Pons (tissue), 1 donor: ENCODE data around the gene NCOR2.

Experiments used
- DNase-seq: peaks from one replicate; pipeline ENCODE4 v3.0.0-alpha.2; 2016; ENCODE audit warnings: low spot score

Gene NCOR2

DNA sequence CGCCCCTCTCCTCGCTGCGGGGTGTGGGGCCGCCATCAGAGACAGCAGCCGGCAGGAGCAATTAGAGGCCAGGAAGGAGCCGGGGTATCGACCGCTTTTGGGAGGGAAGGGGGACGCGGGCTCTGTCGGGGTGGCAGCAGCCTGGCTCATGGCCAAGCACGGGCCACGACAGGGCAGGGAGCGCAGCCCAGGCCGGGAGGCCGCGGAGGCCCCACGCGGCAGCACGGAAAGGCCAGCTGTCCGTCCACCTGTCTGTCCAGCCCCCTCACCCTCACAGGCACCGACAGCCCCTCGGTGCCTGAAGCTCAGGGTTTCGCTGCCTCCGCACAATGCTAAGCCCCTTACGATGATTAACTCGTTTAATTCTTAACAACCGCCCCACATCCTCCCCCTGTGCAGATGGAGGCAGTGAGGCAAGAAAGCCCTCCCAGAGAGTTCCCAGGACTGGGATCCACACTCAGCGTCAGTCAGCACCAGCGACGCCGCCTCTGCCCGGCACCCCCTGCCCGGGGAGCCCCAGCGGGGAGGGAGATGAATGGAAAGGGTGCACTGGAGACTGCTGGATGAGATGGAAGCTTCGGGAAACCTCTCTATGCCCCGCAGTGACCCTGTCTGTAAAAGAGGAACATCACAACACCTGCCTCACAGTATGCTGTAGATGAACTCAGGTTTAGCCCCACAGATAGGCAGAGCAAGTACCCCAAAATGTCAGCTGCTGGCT lies 23.7 kb downstream of the NCOR2 start:
- DNase-seq = no peak

DNA sequence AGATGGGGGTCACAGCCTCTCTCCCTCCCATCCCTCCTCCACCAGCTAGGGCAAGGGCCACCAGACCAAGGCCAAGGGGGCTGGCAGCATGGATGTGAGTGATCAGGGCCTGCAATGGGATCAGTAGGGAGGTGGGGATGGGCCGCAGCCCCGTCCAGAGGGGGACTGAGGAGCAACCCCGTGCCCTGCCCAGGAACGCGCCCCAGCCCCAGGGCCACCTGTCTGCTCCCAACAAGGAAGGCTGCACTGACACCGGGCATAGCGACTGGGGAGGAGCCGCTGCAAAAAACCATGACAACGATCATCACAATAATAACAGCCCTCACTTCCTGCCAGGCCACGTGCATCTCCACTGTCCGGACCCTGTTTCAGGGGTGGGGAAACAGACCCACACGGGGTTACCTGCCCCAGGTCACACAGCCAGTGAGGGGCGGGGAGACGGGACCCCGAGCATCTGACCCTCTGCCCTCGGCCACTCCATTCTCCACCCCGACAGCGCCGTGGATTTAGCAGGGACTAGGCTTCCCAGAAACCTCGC lies 24.3 kb downstream of the NCOR2 start:
- DNase-seq = no peak

DNA sequence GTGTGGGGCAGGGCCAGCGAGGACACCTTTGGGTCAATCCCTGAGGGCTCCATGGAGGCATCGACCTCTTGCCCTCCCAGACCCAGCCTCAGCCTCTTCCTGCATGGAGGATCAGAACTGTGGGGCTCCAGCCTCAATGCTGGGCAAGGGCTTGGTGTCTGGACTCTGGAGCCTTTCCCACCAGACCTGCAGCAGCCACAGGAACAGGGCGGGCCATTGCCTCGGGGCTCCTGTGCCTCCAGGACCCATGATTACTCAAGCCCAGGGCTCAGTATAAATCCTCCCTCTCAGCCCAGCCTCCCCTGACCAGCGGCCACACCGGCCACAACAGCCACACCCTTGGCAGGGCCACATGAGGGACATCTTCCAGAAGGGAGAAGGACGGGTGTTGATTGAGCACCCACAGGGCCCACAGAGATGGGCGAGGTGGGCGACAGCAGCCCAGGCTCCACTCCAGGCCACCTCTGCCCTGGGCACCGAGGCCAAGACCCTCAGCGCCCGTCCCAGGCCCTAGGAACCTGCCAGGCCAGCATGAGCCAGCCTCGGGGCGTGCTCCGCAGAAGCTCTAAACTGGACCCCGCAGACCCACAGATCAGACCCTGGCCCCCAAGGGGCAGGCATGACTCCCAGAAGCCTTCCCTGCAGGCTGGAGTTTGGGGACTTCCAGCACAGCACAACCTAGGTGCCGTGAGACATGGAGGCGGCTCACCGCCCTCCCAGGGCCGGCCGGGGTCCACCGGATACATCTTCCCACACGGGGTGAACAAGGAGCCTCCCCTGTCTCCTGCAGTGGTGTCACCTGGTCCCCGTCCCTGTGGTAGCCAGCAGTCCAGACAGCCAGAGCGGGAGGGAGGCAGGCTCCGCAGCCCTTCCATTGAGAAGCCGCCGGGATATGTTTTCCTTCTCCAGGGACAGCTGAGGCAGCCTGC lies 25.1 kb downstream of the NCOR2 start:
- DNase-seq = no peak

DNA sequence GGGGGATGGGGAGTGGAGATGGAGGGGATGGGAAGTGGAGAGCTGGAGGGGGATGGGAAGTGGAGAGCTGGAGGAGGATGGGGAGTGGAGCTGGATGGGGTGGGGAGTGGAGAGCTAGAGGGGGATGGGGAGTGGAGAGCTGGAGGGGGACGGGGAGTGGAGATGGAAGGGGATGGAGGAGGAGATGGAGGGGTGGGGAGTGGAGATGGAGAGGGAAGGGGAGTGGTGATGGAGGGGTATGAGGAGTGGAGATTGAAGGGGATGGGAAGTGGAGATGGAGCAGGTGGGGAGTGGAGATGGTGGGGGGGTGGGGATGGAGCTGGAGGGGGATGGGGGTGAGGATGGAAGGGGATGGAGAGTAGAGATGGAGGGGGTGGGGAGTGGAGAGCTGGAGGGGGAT lies 26.1 kb downstream of the NCOR2 start:
- no peak for DNase-seq

DNA sequence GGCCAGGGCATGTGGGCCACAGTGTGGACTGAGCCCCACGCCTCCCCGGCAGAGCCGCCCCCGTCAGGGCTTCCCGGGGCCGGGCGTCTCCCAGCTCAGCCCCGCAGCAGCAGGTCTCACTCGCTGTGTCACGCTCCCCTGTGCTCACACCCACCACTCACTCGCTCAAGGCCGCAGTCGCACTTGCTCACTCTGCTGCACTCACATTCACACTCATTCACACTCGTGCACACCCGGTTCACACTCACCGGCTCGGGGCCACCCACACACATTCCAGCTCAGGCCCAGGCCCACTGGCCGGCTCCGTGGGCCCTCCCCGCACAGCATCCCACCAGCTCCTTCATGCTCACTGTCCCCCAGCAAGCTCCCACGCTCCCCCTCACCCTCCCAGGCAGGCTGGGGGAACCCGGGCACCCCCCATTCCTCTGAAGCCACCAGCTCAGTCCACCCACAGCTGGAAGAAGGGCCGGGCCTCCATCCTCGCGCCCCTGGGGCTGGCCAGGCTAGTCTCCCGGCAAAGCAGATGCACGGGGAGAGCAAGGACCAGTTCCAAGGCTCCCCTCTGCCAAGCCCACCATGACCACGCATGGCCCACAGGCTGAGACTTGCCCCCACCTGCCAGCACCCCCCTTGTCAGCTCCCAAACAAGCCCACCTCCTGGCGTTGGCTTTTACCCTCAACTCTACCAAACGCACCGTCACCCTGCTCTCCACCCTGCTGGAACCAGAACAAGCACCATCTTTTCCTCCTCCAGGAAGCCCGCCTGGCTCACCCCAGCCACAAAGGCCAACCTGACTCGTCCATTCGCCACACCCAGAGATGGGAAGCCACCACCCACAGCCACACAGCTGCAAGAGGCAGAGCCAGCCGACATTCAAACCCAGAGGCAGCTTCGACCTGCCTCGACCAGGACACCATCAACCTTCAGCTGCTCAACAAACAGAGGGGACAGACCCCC lies 28.0 kb downstream of the NCOR2 start:
- DNase-seq = no peak

DNA sequence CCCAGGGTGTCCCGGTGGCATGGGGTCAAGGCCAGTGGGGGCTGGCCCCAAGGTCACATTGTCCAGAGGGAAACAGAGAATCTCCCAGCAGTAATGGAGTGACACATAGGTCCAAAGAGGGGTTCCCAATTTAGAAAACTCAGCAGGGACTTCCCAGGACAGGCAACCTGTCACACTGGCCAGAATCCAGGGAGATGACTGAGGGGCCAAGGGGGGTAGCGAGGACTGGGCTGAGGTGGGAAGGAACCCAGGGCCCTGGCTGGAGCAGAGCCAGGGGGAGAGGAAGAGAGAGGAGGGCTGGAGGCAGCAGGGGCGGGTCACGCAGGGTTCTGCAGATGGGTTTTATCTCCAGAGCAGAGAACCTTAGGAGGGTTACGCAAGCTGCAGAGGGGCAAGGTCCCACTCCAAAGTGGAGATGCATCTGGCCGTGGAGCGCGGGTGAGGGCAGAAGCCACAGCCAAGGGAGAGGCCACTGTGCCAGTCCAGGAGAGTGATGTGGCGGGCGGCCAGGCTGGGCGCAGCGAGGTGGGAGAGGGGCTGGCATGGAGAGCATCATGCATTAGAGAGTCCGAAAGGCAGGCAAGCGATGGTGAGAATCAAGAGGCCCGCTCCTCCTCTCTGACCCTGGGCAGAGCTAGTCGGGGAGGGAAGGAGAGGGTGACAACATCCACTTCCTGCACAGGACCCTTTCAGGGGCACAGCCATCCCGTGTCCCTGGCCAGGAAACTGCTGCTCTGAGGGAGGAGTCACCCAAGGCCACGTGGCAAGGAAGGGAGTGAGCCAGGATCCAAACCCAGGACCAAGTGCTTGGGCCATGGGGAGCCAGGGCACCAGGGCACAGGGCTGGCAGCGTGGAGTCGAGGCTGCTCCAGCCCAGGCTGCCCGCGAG lies 29.0 kb downstream of the NCOR2 start:
- DNase-seq = no peak

DNA sequence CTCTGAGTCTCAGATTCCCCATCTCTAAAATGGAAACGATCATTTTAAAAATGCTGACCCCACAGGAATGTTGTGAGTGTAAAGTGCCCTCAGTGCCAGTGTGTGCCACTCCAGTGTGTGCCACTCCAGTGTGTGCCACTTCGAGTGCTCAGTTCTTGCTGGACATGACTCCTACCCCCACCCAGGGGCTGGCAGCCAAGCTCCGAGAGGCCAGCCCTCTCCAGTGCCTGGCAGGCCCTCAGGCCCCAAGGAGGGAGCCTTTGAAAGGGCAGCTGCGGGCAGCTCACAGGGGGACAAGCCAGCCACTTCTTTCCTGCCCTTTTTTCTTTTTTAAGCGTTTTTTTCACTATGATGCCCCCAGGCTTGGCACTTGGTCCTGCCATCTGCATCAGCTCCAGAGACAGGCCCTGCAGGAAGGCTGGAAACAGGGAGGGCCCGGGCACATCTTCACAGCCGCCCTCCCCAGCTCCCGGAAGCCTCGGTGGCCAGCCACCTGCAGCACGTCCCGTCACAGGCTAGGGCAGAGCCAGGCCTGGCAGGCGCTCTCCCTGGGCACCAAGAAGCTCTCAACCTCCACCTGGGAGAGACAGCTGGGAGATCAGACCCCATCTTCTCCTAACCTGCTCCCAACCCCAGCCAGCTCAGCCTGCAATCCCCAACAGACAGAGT lies 29.8 kb downstream of the NCOR2 start:
- peak; percentile 86 for DNase-seq

DNA sequence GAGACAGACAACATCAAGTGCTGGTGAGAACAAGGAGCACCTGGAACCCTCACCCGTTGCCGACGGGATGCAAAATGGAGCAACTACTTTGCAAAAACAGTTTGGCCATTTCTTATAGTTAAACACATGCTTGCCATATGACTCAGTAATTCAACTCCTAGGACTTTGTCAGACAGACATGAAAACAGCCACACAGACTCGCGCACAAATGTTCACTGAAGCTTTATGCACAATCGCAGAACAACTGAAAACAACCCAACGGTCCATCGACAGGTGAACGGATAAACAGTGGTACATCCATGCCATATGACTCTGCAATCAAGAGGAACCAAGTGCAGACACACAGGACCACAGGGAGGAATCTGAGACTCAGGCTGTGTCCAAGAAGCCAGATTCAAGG lies 30.8 kb downstream of the NCOR2 start:
- DNase-seq = no peak

DNA sequence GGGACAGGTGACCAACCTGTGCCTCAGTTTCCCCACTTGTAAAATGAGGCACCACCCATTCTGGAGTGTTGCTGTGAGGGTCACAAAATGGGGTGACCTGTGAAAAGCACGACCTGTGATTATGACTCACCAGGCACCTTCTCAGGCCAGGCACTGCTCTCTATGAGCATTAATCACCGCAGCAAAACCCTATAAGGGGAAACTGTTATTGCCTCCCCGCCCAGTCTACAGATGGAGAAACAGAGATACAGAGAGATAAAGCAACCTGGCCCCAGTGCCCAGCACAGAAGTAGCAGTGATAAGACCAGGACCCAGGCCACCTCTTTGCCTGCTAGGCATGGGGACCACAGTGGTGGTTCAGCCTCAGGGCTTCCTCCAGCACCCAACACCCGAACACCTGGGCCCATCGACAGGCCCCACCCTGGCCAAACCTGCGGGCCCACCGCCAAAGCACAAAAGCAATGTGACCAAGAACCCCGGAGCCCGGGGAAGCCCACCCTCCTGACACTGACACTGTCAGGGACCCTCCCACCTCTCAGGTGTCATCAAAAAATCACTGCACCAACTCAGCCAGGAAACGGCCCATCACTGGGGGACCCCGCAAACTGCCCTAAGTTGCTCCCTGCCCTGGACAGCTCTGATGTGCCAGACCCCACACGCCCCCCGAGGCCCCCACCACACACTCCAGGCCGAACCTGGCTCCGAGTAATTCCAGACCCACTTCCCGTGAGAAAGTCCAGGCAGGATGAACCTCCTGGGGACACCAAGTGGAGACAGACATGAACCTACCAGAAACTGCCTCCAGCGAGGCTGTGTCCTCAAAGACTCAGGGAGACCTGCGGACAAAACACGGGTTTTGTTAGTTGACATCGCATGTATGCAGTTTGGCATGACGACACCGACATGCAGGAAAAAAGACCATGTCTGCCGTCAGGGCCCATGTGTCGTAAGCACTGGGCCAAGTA lies 32.4 kb downstream of the NCOR2 start:
- no peak for DNase-seq

DNA sequence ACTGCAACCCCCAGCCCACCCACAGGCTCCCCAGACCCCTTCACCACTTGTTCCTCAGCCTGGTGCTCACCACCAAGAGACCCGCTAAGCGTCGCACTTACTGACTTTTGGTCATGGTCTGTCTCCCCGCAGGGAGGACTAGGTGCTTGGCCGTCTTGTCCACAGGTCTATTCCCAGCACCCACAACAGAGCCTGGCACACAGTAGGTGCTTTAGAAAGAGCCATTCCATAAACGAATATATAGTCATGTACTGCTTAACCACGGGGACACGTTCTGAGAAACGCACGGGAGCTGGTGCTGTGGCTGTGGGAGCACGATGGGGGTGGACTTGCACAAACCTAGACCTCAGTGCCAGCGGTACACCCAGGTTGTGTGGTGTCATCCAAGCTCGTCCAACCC lies 34.0 kb downstream of the NCOR2 start:
- DNase-seq = no peak

DNA sequence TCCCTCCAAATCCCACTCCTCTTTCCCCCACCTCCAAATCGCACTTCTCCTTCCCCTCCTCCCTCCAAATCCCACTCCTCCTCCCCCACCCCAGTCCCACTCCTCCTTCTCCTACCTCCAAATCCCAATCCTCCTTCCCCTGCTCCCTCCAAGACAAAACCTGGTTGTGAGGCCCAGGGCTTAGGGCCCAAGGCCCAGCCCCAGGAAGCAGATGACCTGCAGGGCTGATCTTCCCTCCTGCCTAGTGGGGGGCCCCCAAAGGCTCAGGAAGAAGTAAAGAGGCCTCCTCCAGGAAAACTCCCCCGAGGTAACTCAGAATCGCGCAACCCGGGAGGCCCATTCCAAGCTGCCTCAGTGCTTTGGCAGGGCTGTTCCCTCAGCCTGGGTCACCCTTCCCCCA lies 34.4 kb downstream of the NCOR2 start:
- no peak for DNase-seq

DNA sequence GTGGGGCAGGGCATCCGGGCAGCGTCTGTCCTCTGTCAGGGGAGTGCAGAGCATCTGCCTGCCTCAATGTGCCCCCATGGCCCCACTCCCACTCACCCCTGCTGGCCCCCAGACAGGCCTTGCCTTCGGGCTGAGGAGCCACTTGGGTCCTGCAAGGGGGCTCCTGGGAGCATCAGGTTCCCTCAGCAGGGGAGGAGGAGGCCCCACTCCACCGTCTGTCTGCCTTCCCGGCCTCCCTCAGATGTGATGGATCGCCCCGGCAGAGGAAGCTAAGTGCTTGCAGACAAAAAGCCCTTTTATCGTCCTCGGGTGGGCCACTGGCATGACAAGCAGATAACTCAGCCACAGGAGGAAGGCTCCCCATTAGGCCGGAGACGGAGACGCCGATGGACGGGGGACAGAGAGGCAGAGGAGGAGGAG lies 35.1 kb downstream of the NCOR2 start:
- no peak for DNase-seq

DNA sequence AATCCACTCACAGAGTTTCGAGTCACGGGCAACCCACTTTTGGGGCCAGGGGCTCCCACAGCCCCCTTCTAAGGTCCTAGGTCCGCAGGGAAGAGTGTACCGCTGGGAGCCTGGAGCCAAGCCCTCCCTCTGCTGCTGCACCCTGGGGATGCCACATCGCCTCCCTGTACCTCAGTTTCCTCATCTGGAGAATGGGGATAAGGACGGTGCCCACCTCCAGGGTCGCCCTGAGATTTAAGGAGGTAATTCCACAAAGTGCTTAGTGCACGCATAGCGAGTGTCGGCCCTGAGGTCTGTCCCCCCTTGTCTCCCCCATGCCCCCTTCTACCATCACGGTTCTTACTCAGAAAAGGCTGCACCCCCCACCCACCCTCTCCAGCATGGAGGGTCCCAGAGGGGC lies 35.5 kb downstream of the NCOR2 start:
- no peak for DNase-seq

DNA sequence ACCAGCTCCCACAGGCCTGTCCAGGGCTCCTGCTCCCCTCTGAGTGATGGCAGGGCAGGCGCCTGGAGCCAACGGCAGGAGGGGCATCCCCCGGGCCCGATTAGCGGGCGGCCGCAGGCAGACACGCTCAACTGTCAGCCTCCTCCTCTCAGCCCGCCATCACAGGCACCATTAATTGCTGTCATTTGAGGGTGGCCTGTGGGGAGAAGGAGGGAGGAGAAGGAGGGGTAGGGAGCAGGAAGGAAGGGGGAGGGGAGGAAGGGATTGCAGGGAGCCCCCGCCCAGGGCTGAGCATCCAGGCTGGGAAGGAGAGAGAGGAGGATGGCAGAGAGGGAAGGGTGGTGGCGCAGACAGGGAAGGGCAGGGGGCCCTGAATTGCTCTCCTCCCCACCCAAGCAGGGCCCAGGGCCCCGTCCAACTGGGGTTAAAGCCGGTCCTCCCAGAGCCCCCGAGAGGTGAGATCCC lies 36.1 kb downstream of the NCOR2 start:
- DNase-seq = no peak

DNA sequence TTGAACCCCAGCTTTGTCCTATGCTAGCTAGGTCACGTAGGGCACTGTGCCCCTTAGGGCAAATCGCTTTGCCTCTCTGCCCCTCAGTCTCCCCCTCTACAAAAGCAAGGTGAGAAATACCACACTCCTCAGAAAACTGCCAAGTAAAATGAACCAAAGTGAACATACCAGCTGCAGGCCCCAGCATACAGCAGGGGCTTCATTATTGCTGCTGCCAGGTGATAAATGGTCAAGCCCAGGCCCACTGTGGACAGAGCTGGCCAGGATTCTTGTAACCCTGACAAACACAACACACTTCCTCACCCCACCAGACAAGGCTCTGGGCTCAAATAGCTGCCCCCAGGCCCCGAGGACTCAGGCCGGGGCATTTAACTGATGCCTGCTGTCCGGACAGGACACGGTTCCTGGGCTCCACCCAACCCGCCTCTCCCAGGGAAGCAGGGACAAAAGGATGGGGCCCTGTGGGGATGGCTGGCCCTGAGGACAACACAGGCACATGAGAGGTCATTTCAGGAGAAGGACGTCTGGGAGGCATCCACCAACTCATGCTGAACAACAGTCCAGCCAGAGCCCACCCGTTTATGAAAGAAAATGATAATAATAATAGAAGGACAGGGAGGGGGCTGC lies 36.7 kb downstream of the NCOR2 start:
- DNase-seq = no peak

DNA sequence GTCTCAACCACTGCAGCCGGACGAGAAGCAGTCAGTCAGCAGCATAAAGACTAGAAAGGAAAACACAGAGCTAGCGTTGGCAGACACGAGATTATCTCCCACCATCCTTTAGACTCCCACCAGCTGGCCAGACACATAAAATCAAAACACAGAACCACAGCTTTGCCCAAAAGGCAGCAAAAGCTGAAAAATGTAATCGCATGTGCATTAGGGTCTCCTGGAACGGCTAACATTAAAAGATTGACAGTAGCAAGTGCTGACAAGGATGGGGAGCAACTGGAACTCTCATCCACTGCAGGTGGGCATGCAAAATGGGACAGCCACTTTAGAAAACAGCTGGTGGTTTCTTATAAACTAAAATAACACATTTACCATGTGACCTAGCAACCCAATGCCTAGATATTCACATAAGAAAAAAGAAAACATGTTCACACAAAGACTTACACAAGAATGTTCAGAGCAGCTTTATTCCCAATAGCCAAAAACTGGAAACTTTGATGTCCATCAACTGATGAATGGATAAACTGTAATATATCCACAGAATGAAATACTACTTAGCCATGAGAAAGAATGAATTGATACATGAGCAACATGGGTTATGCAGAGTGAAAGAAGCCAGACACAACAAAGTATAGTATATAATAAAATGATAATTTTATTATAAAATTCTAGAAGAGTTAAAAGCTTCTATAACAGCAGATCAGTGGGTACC lies 37.7 kb downstream of the NCOR2 start:
- no peak for DNase-seq

DNA sequence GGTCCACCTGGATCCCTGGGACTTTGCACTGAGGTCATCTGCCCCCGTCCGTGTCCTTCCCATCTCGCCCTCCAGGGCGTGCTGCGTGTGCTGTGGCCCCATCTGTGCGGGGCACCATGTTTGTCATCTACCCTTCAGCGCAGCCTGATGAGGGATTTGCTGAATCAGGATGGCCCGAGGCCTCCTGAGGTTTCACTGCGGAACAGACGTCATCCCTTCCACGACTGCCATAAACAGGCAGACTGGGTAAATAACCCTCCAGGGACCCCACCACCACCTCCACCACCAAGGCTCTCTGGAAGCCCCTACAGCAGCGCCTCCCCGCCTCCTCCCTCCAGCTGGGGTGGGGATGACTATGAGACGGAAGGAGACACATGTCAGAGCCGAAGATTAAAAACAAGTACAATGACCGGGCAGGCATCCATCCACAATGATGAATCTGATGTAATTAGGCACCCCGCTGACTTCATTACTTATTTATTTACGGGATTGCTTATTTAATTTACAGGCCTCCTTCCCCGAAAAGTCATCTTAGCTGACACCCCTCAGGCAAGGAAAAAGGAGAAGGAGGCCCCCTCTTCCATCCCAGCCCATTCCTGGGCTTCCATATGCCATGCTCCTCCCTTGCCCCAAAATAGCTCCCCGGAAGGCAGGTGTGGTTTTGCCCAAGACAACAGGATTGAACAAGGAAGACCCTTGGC lies 39.4 kb downstream of the NCOR2 start:
- no peak for DNase-seq
